T-helper 2 cell treated with Interferon-gamma antibody and Interleukin-4, amounts not matched to agents 5 μg/mL and 100 μg/mL, for 36 hours (primary cell): ENCODE data around the gene PDZD2.
"Not testable (repeated sequence)": the region's sequence is repeated elsewhere in the genome, so short reads cannot be mapped to it uniquely, and the experiment has no call there.

Experiments used
- DNase-seq: peaks from one replicate; pipeline ENCODE4 v3.0.0; 2021; ENCODE audit warnings: low spot score
- H3K27ac Mint-ChIP-seq: one replicate; pipeline ENCODE4 v1.8.0; 2021; ENCODE audit warnings: mild to moderate bottlenecking, mixed read lengths
- H3K27me3 Mint-ChIP-seq: one replicate; pipeline ENCODE4 v1.8.0; 2021; ENCODE audit warnings: low read depth, mixed read lengths
- H3K36me3 Mint-ChIP-seq: one replicate; pipeline ENCODE4 v1.8.0; 2021; ENCODE audit warnings: low read depth, mixed read lengths
- H3K4me1 Mint-ChIP-seq: one replicate; pipeline ENCODE4 v1.8.0; 2021; ENCODE audit warnings: low read depth, mixed read lengths
- H3K4me3 Mint-ChIP-seq: one replicate; pipeline ENCODE4 v1.8.0; 2022; ENCODE audit warnings: mild to moderate bottlenecking, moderate library complexity, mixed read lengths
- H3K9me3 Mint-ChIP-seq: one replicate; pipeline ENCODE4 v1.8.0; 2021; ENCODE audit warnings: mixed read lengths

Gene PDZD2

GRCh38 chr5:32115985-32116384 is 477.1 kb downstream of the PDZD2 start:
- H3K4me1 Mint-ChIP-seq: peaks cover 18% of the 10 kb centered on the region
- DNase-seq: no peak
- no peak overlapping the region for H3K4me3 Mint-ChIP-seq
- no peaks in the 10 kb centered on the region for H3K9me3 Mint-ChIP-seq
- no peak overlapping the region for H3K27ac Mint-ChIP-seq
- no peaks in the 10 kb centered on the region for H3K27me3 Mint-ChIP-seq
- peaks cover 30% of the 10 kb centered on the region for H3K36me3 Mint-ChIP-seq

- no peak overlapping the region for H3K27ac Mint-ChIP-seq
- H3K36me3 Mint-ChIP-seq: peaks cover 30% of the 10 kb centered on the region
- no peaks in the 10 kb centered on the region for H3K9me3 Mint-ChIP-seq
- H3K4me1 Mint-ChIP-seq: peaks cover 18% of the 10 kb centered on the region
- H3K27me3 Mint-ChIP-seq: no peaks in the 10 kb centered on the region
- no peak overlapping the region for H3K4me3 Mint-ChIP-seq
- DNase-seq: no peak
Measured at GRCh38 chr5:32116574-32117313, 477.8 kb downstream of the PDZD2 start.

GRCh38 chr5:32118922-32119321 is 480.0 kb downstream of the PDZD2 start:
- H3K36me3 Mint-ChIP-seq: peaks cover 37% of the 10 kb centered on the region
- not testable (repeated sequence) for H3K27ac Mint-ChIP-seq, H3K27me3 Mint-ChIP-seq, H3K4me3 Mint-ChIP-seq, DNase-seq, H3K9me3 Mint-ChIP-seq
- peaks cover 16% of the 10 kb centered on the region for H3K4me1 Mint-ChIP-seq

GRCh38 chr5:32123058-32123805 is 484.3 kb downstream of the PDZD2 start:
- DNase-seq: no peak
- Mint-ChIP-seq H3K27me3 (no peaks in the 10 kb centered on the region), H3K9me3 (no peaks in the 10 kb centered on the region), H3K4me1 (peaks cover 8% of the 10 kb centered on the region), H3K27ac (no peak overlapping the region), H3K36me3 (peaks cover 39% of the 10 kb centered on the region), H3K4me3 (no peak overlapping the region)

- H3K27ac Mint-ChIP-seq: no peak overlapping the region
- H3K9me3 Mint-ChIP-seq: no peaks in the 10 kb centered on the region
- H3K27me3 Mint-ChIP-seq: no peaks in the 10 kb centered on the region
- no peak overlapping the region for H3K4me3 Mint-ChIP-seq
- peaks cover 45% of the 10 kb centered on the region for H3K36me3 Mint-ChIP-seq
- no peak for DNase-seq
- peaks cover 8% of the 10 kb centered on the region for H3K4me1 Mint-ChIP-seq
Measured at GRCh38 chr5:32123889-32124676, 485.2 kb downstream of the PDZD2 start.

- no peaks in the 10 kb centered on the region for H3K9me3 Mint-ChIP-seq
- no peak overlapping the region for H3K4me3 Mint-ChIP-seq
- DNase-seq: no peak
- H3K4me1 Mint-ChIP-seq: peaks cover 7% of the 10 kb centered on the region
- H3K27ac Mint-ChIP-seq: no peak overlapping the region
- no peaks in the 10 kb centered on the region for H3K27me3 Mint-ChIP-seq
- H3K36me3 Mint-ChIP-seq: peaks cover 46% of the 10 kb centered on the region
Measured at GRCh38 chr5:32126691-32127090, 487.8 kb downstream of the PDZD2 start.

GRCh38 chr5:32127711-32128110 is 488.8 kb downstream of the PDZD2 start:
- Mint-ChIP-seq H3K27ac (no peak overlapping the region), H3K9me3 (no peaks in the 10 kb centered on the region), H3K4me3 (no peak overlapping the region), H3K27me3 (no peaks in the 10 kb centered on the region), H3K36me3 (peaks cover 48% of the 10 kb centered on the region), H3K4me1 (peaks cover 7% of the 10 kb centered on the region)
- DNase-seq: no peak

GRCh38 chr5:32129074-32129598 is 490.2 kb downstream of the PDZD2 start:
- no peak overlapping the region for H3K27ac Mint-ChIP-seq
- peaks cover 10% of the 10 kb centered on the region for H3K4me1 Mint-ChIP-seq
- no peak overlapping the region for H3K4me3 Mint-ChIP-seq
- no peak for DNase-seq
- no peaks in the 10 kb centered on the region for H3K9me3 Mint-ChIP-seq
- no peaks in the 10 kb centered on the region for H3K27me3 Mint-ChIP-seq
- H3K36me3 Mint-ChIP-seq: peaks cover 46% of the 10 kb centered on the region

- H3K27me3 Mint-ChIP-seq: no peaks in the 10 kb centered on the region
- no peak overlapping the region for H3K4me3 Mint-ChIP-seq
- no peak overlapping the region for H3K27ac Mint-ChIP-seq
- H3K9me3 Mint-ChIP-seq: no peaks in the 10 kb centered on the region
- H3K4me1 Mint-ChIP-seq: peaks cover 10% of the 10 kb centered on the region
- peaks cover 52% of the 10 kb centered on the region for H3K36me3 Mint-ChIP-seq
- DNase-seq: no peak
Measured at GRCh38 chr5:32130865-32131264, 491.9 kb downstream of the PDZD2 start.

GRCh38 chr5:32131604-32132003 is 492.7 kb downstream of the PDZD2 start:
- Mint-ChIP-seq H3K4me3 (no peak overlapping the region), H3K36me3 (peaks cover 48% of the 10 kb centered on the region), H3K9me3 (no peaks in the 10 kb centered on the region), H3K27me3 (no peaks in the 10 kb centered on the region), H3K27ac (no peak overlapping the region), H3K4me1 (peaks cover 9% of the 10 kb centered on the region)
- DNase-seq: no peak

- Mint-ChIP-seq H3K36me3 (peaks cover 42% of the 10 kb centered on the region), H3K27me3 (no peaks in the 10 kb centered on the region), H3K27ac (no peak overlapping the region), H3K9me3 (no peaks in the 10 kb centered on the region), H3K4me1 (peaks cover 7% of the 10 kb centered on the region), H3K4me3 (no peak overlapping the region)
- no peak for DNase-seq
Measured at GRCh38 chr5:32132757-32133156, 493.8 kb downstream of the PDZD2 start.

GRCh38 chr5:32135086-32135485 is 496.2 kb downstream of the PDZD2 start:
- no peaks in the 10 kb centered on the region for H3K9me3 Mint-ChIP-seq
- DNase-seq: no peak
- H3K27ac Mint-ChIP-seq: no peak overlapping the region
- H3K36me3 Mint-ChIP-seq: peaks cover 45% of the 10 kb centered on the region
- H3K27me3 Mint-ChIP-seq: no peaks in the 10 kb centered on the region
- no peak overlapping the region for H3K4me3 Mint-ChIP-seq
- peaks cover 17% of the 10 kb centered on the region for H3K4me1 Mint-ChIP-seq

- peaks cover 45% of the 10 kb centered on the region for H3K36me3 Mint-ChIP-seq
- DNase-seq: no peak
- H3K27me3 Mint-ChIP-seq: no peaks in the 10 kb centered on the region
Measured at GRCh38 chr5:32136342-32136741, 497.4 kb downstream of the PDZD2 start.

More at GRCh38 chr5:32136342-32136741, 497.4 kb downstream of the PDZD2 start:
- H3K4me3 Mint-ChIP-seq: no peak overlapping the region
- no peaks in the 10 kb centered on the region for H3K9me3 Mint-ChIP-seq
- H3K27ac Mint-ChIP-seq: no peak overlapping the region
- peaks cover 17% of the 10 kb centered on the region for H3K4me1 Mint-ChIP-seq
